Left lung (tissue), 10 donors: ENCODE measurements around the gene ZNF555. TPM values are rescaled to one million over a fixed set of nuclear protein-coding genes. Genes with fewer than 3 reads are reported as not detected.
A peak's percentile ranks its signal among the peaks of the same experiment; 100 is the strongest.

ENCODE experiments used
- ATAC-seq: fragments of 200-7000 bp; cut with Tn5 transposase; one replicate; pipeline ENCODE4 v1.9.1; 2020; ENCODE audit warnings: moderate library complexity
- DNase-seq, 4 donors: peaks; one replicate each; pipeline ENCODE4 v3.0.0-alpha.2; 2013 to 2020
- H3K27ac ChIP-seq, 2 donors: fragments of 200-600 bp; sonication (generic) in 1 of 2; one replicate each; pipeline versions ENCODE4 v1.5.0 to v1.8.0; 2020 to 2021
- H3K27me3 ChIP-seq, 2 donors: fragments of 200-600 bp; sonication (generic) in 1 of 2; one replicate each; pipeline versions ENCODE4 v1.5.0 to v1.8.0; 2020 to 2021
- H3K36me3 ChIP-seq, 2 donors: fragments of 200-600 bp; sonication (generic) in 1 of 2; one replicate each; pipeline versions ENCODE4 v1.5.0 to v1.8.0; 2020 to 2021
- H3K4me1 ChIP-seq, 2 donors: fragments of 200-600 bp; one replicate each; pipeline ENCODE4 v1.8.0; 2021
- H3K4me3 ChIP-seq, 2 donors: fragments of 200-600 bp; sonication (generic) in 1 of 2; one replicate each; pipeline versions ENCODE4 v1.5.0 to v1.8.0; 2020 to 2021; ENCODE audit warnings: mild to moderate bottlenecking in 1 of 2
- H3K9me3 ChIP-seq, 2 donors: fragments of 200-600 bp; sonication (generic) in 1 of 2; one replicate each; pipeline versions ENCODE4 v1.5.0 to v1.8.0; 2020 to 2021
- intact Hi-C, 2 donors: fragments of 100-400 bp; cut with DNase I; formaldehyde crosslinking; loops; one replicate each; pipeline versions ENCODE4 v1.11.2 to v1.14.2; 2022
- polyA plus RNA-seq, 6 donors: library from polyadenylated mRNA; unstranded; fragments of 120-200 nt; gene quantifications; one replicate each; pipeline ENCODE4 v1.2.1, GENCODE V29; 2013; ENCODE audit not compliant: insufficient read length in 6 of 6
- total RNA-seq, 2 donors: library from RNA; stranded (reverse); fragmentation: NEBNext Ultra II Directional; extraction: Animal tissue kit (Norgen Biotek cat#: 25700); gene quantifications; one replicate each; pipeline ENCODE4 v1.2.1, GENCODE V29; 2021
- TF ChIP-seq, protein P1 (sequence below), 2 donors: fragments of 200-600 bp; sonication (generic) in 1 of 2; IDR thresholded peaks; one replicate each; pipeline versions ENCODE4 v1.5.0 to v1.8.0; 2021; ENCODE audit warnings: antibody characterized with exemption in 2 of 2
- donor health status: DM: no; HTN: yes; CAD: no.
- donor health status: DM: no; HTN: no; CAD: no.

Gene ZNF555
- total and polyA plus RNA-seq, 8 donors = 6.2 to 10.6 (median 9.1) TPM

GRCh38 chr19:2810141-2811091, 30.9 kb upstream of the ZNF555 start:
- H3K36me3 ChIP-seq = peaks cover 0 to 89% of the 10 kb centered on the region in 2 donors
- intact Hi-C loops = no loop called here
- H3K27ac ChIP-seq = no peak overlapping the region
- H3K27me3 ChIP-seq = no peaks in the 10 kb centered on the region
- H3K4me3 ChIP-seq = no peak overlapping the region
- no peaks in the 10 kb centered on the region for H3K4me1 ChIP-seq
- H3K9me3 ChIP-seq = no peaks in the 10 kb centered on the region
- ATAC-seq (no peak), DNase-seq (peak in 1 of 4 donors; percentile 80)
- TF ChIP-seq, protein P1, sequence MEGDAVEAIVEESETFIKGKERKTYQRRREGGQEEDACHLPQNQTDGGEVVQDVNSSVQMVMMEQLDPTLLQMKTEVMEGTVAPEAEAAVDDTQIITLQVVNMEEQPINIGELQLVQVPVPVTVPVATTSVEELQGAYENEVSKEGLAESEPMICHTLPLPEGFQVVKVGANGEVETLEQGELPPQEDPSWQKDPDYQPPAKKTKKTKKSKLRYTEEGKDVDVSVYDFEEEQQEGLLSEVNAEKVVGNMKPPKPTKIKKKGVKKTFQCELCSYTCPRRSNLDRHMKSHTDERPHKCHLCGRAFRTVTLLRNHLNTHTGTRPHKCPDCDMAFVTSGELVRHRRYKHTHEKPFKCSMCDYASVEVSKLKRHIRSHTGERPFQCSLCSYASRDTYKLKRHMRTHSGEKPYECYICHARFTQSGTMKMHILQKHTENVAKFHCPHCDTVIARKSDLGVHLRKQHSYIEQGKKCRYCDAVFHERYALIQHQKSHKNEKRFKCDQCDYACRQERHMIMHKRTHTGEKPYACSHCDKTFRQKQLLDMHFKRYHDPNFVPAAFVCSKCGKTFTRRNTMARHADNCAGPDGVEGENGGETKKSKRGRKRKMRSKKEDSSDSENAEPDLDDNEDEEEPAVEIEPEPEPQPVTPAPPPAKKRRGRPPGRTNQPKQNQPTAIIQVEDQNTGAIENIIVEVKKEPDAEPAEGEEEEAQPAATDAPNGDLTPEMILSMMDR (IDR thresholded peaks at IDR 0.05) = no peak

DNA sequence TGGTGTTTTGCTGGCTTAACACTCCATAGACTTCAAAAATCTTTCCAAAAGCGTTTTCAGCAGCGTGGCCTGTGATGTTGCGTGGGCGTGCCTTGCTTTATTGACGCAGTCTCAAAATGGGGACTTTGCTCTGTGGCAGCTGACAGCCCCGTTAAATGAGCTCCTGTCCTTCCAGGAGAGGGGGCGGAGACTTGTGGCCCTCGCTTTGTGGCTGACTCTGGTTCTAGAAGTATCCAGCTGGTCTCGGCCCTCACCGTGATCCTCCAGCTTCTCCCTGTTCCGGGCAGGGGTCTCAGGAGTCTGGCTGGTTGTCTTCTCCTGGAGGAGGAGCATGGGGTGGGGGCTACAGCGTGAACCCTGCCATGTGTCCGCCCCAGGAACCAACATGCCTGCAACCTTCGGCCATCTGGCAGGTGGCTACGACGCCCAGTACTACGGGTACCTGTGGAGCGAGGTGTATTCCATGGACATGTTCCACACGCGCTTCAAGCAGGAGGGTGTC, 30.0 kb upstream of the ZNF555 start:
- Histone ChIP-seq H3K9me3 (no peaks in the 10 kb centered on the region), H3K4me1 (no peaks in the 10 kb centered on the region), H3K36me3 (peaks cover 0 to 81% of the 10 kb centered on the region in 2 donors), H3K27me3 (no peaks in the 10 kb centered on the region), H3K4me3 (no peak overlapping the region), H3K27ac (no peak overlapping the region)
- DNase-seq = peak in 1 of 4 donors; percentile 38
- TF ChIP-seq, protein P1 (IDR thresholded peaks at IDR 0.05) = no peak
- no peak for ATAC-seq
- intact Hi-C loops = no loop called here

DNA sequence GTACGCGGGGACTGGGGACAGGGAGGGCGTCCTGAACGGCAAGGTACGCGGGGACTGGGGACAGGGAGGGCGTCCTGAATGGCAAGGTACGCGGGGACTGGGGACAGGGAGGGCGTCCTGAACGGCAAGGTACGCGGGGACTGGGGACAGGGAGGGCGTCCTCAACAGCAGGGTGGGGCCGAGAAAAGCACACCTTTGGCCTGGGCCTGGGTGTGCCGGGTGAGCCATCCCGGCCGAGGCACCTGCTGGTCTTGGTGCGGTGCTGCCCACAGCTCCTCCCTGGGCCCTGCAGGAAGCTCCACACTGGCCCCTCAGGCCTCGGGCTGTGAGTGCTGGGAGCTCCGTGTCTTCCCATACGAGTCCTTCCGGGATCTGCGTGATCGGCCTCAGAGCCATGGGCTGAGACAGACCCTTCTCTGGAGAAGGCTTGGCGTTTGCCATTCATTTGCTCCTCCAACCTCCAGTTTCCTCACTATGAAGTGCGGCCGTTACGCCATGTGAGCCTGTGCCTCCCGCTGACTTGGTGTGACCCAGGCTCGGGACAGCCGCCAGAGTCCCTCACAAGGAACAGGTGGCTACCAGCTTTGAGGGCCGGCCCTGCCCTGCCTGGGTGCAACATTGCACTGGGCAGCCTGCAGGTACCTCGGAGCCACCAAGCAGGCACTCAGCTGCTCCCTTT, 29.4 kb upstream of the ZNF555 start:
- Histone ChIP-seq H3K4me1 (no peaks in the 10 kb centered on the region), H3K27me3 (no peaks in the 10 kb centered on the region), H3K36me3 (peaks cover 0 to 75% of the 10 kb centered on the region in 2 donors), H3K27ac (no peak overlapping the region), H3K4me3 (no peak overlapping the region), H3K9me3 (no peaks in the 10 kb centered on the region)
- TF ChIP-seq, protein P1 (IDR thresholded peaks at IDR 0.05) = no peak
- DNase-seq (peak in 1 of 4 donors; percentile 66), ATAC-seq (no peak)
- intact Hi-C loops = no loop called here

DNA sequence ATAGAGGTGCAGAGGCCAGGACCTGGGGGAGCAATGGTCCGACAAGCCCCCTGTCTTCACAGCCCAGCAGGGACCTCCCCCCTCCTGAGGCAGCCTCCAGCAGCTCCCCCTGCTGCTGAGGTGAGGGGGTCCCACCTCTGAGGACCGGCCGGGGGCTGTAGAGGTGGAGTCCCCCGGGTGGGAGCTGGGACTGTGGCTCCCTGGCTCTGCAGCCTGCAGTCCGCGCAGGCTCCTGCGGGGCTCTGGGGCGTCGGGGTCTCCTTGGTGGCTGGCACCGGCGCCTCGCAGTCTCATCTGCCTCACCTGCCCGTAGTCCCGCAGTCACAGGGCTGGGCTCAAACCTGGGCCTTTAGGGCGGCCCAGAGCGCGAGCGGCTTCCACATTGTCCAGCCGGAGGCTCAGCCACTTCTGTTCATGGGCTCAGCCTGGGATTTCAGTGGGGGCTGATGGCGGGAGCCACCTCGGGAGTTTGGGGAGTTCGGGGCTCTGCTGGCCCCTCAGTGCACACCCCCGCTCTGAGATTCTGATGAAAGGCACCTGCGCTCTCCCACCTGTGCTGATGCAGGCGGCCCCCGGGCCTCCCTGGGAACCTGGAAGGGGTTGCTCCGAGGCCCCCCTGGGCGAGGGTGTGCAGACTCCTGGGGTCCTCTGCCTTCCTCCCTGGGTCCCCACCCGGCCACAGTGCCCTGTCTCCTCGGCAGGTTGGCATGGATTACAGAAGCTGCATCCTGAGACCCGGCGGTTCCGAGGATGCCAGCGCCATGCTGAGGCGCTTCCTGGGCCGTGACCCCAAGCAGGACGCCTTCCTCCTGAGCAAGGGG, 28.7 kb upstream of the ZNF555 start:
- DNase-seq = peak in 1 of 4 donors; percentile 66
- intact Hi-C loops = no loop called here
- Histone ChIP-seq H3K36me3 (peaks cover 0 to 68% of the 10 kb centered on the region in 2 donors), H3K27ac (no peak overlapping the region), H3K9me3 (no peaks in the 10 kb centered on the region), H3K4me3 (no peak overlapping the region), H3K4me1 (no peaks in the 10 kb centered on the region), H3K27me3 (no peaks in the 10 kb centered on the region)
- ATAC-seq = no peak
- TF ChIP-seq, protein P1 (IDR thresholded peaks at IDR 0.05) = no peak
